Heart right ventricle (tissue), 16 donors: ENCODE data around the gene GLRA1. TPM values are rescaled to one million over a fixed set of nuclear protein-coding genes. Genes with fewer than 3 reads are reported as not detected.
"Not testable (repeated sequence)": the region's sequence is repeated elsewhere in the genome, so short reads cannot be mapped to it uniquely, and the experiment has no call there.

Experiments used
- ATAC-seq, 8 donors: fragments of 200-7000 bp; cut with Tn5 transposase; one replicate each; pipeline ENCODE4 v1.9.1; 2020; ENCODE audit warnings: mild to moderate bottlenecking in 8 of 8, moderate library complexity in 8 of 8, moderate number of reproducible peaks in 1 of 8
- DNase-seq, 2 donors: peaks; one replicate each; pipeline ENCODE4 v3.0.0-alpha.2; 2020
- H3K27ac ChIP-seq, 10 donors: fragments of 200-600 bp; sonication (generic) in 2 of 10; one replicate each; pipeline versions ENCODE4 v1.5.0 to v1.8.0; 2020 to 2022; ENCODE audit warnings: mild to moderate bottlenecking in 3 of 10
- H3K27me3 ChIP-seq, 7 donors: fragments of 200-600 bp; one replicate each; pipeline ENCODE4 v1.8.0; 2021 to 2022; ENCODE audit warnings: mild to moderate bottlenecking in 2 of 7
- H3K36me3 ChIP-seq, 9 donors: fragments of 200-600 bp; sonication (generic) in 1 of 9; one replicate each; pipeline versions ENCODE4 v1.5.0 to v1.8.0; 2020 to 2022; ENCODE audit warnings: mild to moderate bottlenecking in 2 of 9
- H3K4me1 ChIP-seq, 9 donors: fragments of 200-600 bp; sonication (generic) in 1 of 9; one replicate each; pipeline versions ENCODE4 v1.5.0 to v1.8.0; 2020 to 2022; ENCODE audit warnings: mild to moderate bottlenecking in 4 of 9
- H3K4me3 ChIP-seq, 10 donors: fragments of 200-600 bp; sonication (generic) in 2 of 10; one replicate each; pipeline versions ENCODE4 v1.5.0 to v1.8.0; 2020 to 2022; ENCODE audit warnings: mild to moderate bottlenecking in 7 of 10, moderate library complexity in 2 of 10
- H3K9me3 ChIP-seq, 11 donors: fragments of 200-600 bp in 10 of 11; sonication (generic) in 2 of 11; one replicate each; pipeline versions ENCODE4 v1.5.0 to v1.8.0; 2013 to 2022; ENCODE audit warnings: mild to moderate bottlenecking in 2 of 11, control low read depth in 1 of 11, moderate library complexity in 1 of 11
- CTCF ChIP-seq, 9 donors: fragments of 200-600 bp; sonication (generic) in 2 of 9; IDR thresholded peaks; one replicate each; pipeline versions ENCODE4 v1.5.0 to v1.8.0; 2021 to 2022; ENCODE audit warnings: antibody characterized with exemption in 9 of 9, mild to moderate bottlenecking in 5 of 9, moderate library complexity in 1 of 9
- WGBS, 2 donors: extraction: QIAGEN DNeasy Blood & Tissue Kit; methylation state at CpG; one replicate each; pipeline ENCODE4 v1.1.7; 2013; ENCODE audit warnings: inconsistent platforms in 1 of 2; 5-methylcytosine and 5-hydroxymethylcytosine counted together
- intact Hi-C, 10 donors: fragments of 100-400 bp; cut with DNase I; formaldehyde crosslinking; loops; one replicate each; pipeline versions ENCODE4 v1.11.1 to v1.14.2; 2022
- polyA plus RNA-seq, 2 donors: library from polyadenylated mRNA; stranded (reverse); fragments of 200-250 nt; gene quantifications; one replicate each; pipeline ENCODE4 v1.2.3, GENCODE V29; 2013
- total RNA-seq, 10 donors: library from RNA; stranded (reverse); fragmentation: NEBNext Ultra II Directional in 3 of 10; extraction: Animal tissue kit (Norgen Biotek cat#: 25700) in 3 of 10; gene quantifications; one replicate each; pipeline versions ENCODE4 v1.2.1 to v1.2.4, GENCODE V29; 2021 to 2023
- donor health status: Arrhythmogenic right ventricular cardiomyopathy.
- donor health status: ischemic (EF 13 %, LVEDD 7.1; RV severe dilation, severe dysfunction).
- donor health status: healthy with polysubstance abuse.
- donor health status: DM: no; HTN: yes; CAD: no.
- donor health status: DM: no; HTN: no; CAD: no.
- donor health status: ischemic (EF 25% LVEDD 6.9; RV normal size, moderate dysfunction).
- donor health status: ischemic (EF 25% LVEDD 5.7; RV mildly dilated, moderate dysfunction).
- donor health status: healthy.
- donor health status: DM: yes; HTN: yes; CAD: no.
- donor health status: Ischemic cardiomyopathy.
- donor health status: ischemic (EF 35%, LVEDD 5.7; RV mildly dilated, moderate dysfunction).
- donor health status: nonischemic (EF 11% LVEDD 7.7; RV severe dilation, severe dysfunction).
- donor health status: DM: yes; HTN: yes; CAD: no.
- donor health status: PGD.
- donor health status: ischemic (EF 29% LVEDD 5.4; RV normal size, mild dysfunction).
- donor health status: nonischemic (EF 23%, LVEDD 6.1; RV moderate dilation, normal function).

The GLRA1 gene
- total and polyA plus RNA-seq, 12 donors = not detected

GRCh38 chr5:151897896-151898295 is 26.8 kb downstream of the GLRA1 start:
- H3K9me3 ChIP-seq = no peaks in the 10 kb centered on the region

DNA sequence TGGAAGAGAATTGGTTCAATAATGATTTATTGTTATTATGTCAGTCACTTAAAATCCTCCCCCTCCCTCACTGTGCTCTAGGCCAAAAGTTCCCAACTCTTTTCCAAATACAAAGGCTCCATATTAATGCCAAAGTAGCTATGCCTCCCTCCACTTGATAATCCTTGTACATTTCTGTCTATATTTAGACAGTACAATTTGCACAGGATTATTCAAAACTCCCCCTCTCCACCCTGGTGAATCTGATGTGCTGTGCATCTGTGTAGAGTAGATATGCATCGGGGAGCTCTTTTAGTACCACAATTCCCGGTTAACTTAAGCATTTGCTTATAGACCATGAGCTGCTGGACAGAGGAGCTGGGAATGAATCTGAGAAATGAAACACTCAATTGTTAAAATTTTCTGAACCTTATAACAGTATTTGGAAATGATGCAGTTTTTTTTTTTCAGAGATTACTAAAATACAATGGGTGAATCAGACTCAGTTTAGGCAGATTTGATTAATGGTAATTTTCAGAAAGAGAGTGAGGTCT is 27.6 kb downstream of the GLRA1 start:
- Histone ChIP-seq H3K36me3 (no peaks in the 10 kb centered on the region), H3K4me3 (no peak overlapping the region), H3K9me3 (no peaks in the 10 kb centered on the region), H3K27me3 (no peaks in the 10 kb centered on the region), H3K4me1 (peaks cover 0 to 23% (median 5%) of the 10 kb centered on the region in 9 donors), H3K27ac (no peak overlapping the region)
- no peak for DNase-seq
- intact Hi-C loops = no loop called here
- peak in 1 of 8 donors; percentile 58 for ATAC-seq
- 32 to 61% methylated on average over 2 of the region's 2 CpGs for WGBS, 2 donors
- TF ChIP-seq CTCF (IDR thresholded peaks at IDR 0.05) = no peak

More at GRCh38 chr5:151897896-151898295, 26.8 kb downstream of the GLRA1 start:
- Histone ChIP-seq H3K4me1 (peaks cover 0 to 23% (median 5%) of the 10 kb centered on the region in 9 donors), H3K4me3 (no peak overlapping the region), H3K27me3 (no peaks in the 10 kb centered on the region), H3K27ac (no peak overlapping the region), H3K36me3 (no peaks in the 10 kb centered on the region)
- 68 to 71% methylated on average over 1 of the region's 1 CpG for WGBS, 2 donors
- DNase-seq = no peak
- intact Hi-C loops = no loop called here
- no peak for TF ChIP-seq CTCF (IDR thresholded peaks at IDR 0.05)
- no peak for ATAC-seq

GRCh38 chr5:151896031-151896691 is 28.5 kb downstream of the GLRA1 start:
- no peaks in the 10 kb centered on the region for H3K9me3 ChIP-seq
- DNase-seq (no peak), ATAC-seq (no peak)
- intact Hi-C loops = no loop called here
- H3K4me3 ChIP-seq = no peak overlapping the region
- peaks cover 0 to 20% (median 5%) of the 10 kb centered on the region in 9 donors for H3K4me1 ChIP-seq
- no peaks in the 10 kb centered on the region for H3K27me3 ChIP-seq
- TF ChIP-seq CTCF (IDR thresholded peaks at IDR 0.05) = no peak
- H3K27ac ChIP-seq = no peak overlapping the region
- 33 to 44% methylated on average over 3 of the region's 3 CpGs for WGBS, 2 donors
- no peaks in the 10 kb centered on the region for H3K36me3 ChIP-seq

DNA sequence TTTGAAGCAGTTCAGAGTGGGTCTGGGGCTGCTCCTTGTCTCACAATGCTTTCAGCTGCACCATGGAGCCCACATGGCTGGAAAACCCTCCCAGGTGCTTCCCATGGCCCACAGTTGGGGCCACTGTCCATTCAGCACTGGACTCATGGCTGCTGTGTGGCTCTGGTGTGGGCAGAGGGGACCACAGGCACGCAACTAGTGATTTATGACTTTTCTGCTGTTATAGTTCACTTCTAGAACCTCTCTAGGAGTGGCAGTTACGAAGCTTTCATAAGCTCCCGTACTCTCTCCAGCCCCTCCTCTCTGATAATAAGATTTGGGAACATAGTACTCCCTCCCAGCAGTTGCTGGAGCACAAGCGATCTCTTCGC is 29.0 kb downstream of the GLRA1 start:
- Histone ChIP-seq H3K27me3 (no peaks in the 10 kb centered on the region), H3K4me1 (peaks cover 0 to 15% (median 0%) of the 10 kb centered on the region in 9 donors), H3K4me3 (no peak overlapping the region), H3K36me3 (no peaks in the 10 kb centered on the region), H3K9me3 (no peaks in the 10 kb centered on the region), H3K27ac (no peak overlapping the region)
- DNase-seq = no peak
- intact Hi-C loops = no loop called here
- no peak for ATAC-seq
- WGBS, 2 donors = 60 to 69% methylated on average over 5 of the region's 5 CpGs
- TF ChIP-seq CTCF (IDR thresholded peaks at IDR 0.05) = no peak

DNA sequence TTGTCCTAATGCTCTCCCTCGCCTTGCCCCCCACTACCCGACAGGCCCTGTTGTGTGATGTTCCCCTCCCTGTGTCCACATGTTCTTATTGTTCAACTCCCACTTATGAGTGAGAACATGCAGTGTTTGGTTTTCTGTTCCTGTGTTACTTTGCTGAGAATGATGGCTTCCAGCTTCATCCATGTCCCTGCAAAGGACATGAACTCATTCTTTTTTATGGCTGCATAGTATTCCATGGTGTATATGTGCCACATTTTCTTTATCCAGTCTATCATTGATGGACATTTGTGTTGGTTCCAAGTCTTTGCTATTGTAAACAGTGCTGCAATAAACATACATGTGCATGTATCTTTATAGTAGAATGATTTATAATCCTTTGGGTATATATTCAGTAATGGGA is 31.2 kb downstream of the GLRA1 start:
- ATAC-seq, H3K9me3 ChIP-seq, H3K27ac ChIP-seq, DNase-seq, H3K27me3 ChIP-seq, H3K36me3 ChIP-seq, H3K4me3 ChIP-seq, intact Hi-C loops: not testable (repeated sequence)
- 93 to 94% methylated on average over 2 of the region's 2 CpGs for WGBS, 2 donors
- H3K4me1 ChIP-seq = peaks cover 0 to 12% (median 0%) of the 10 kb centered on the region in 9 donors
